GM19023 (cell line): Measurements from ENCODE around the gene NWD2.
A peak's percentile ranks its signal among the peaks of the same experiment; 100 is the strongest.

Experiments
- ATAC-seq: cut with Tn5 transposase; IDR thresholded peaks from one replicate; pipeline ENCODE4 v1.9.1; 2021; ENCODE audit warnings: mild to moderate bottlenecking, moderate library complexity; ENCODE audit not compliant: unreplicated experiment

NWD2 gene

DNA sequence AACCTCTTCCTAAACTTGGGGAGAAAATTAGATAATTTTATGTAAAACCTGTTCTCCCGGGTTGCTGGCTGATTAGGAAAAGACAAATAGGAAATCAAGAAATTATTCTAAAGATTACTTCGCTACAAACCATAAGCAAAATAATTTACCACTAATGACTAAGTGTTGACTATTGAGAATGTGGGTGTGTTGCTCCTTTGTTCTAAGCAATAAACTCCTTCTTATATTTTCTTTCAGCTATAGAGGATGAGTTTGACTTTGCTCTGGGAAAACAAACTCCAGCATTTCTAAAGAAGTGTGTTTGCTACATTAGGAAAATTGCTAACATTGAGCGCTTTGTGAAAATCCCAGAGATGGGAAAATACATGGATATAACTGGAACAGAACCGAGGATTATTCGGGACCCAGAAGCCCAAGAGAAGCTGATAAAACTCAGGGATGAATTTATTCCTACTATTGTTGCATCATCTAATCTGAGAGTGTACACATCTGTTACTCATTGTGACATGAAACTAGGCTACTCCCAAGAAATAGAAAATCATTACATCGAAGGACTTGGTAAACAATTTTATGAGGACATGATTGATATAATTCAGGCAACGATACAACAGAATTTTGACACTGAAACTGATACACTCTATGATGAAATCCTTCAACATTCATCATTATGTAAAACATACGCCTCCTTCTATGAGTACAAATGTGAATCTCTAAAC lies 194.2 kb downstream of the NWD2 start:
- no peak for ATAC-seq

DNA sequence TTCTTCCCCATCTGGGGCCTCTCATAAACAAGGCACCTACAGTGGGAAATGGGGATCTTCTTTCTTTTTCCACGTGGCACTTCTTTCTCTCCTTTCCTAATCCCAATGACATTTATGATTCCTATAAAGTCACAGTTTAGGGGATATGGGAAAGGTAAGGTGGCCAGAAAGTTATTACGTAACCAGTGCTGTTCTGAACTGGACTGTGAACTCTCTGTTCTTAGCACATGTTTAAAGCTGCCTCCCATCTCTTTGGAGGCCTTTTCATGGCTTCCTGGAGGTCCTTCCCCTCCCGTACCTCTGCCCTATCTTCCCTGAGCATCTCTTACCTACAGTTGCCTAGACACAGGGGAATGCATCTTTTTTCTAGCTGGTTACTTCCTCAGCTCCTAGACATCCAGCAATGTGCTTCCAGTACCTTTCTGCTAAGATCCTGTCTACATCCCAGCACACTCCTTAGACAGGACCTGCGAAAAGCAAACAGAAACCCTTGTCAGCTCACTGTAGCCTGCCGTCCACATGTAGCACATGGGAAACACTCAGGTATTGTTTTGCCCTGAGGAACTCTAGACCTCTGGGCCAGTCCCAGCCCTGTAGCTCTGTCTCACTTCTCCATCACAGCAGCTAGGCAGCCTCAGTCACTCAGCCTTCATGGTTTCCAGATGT lies 195.4 kb downstream of the NWD2 start:
- peak; percentile 54 for ATAC-seq

DNA sequence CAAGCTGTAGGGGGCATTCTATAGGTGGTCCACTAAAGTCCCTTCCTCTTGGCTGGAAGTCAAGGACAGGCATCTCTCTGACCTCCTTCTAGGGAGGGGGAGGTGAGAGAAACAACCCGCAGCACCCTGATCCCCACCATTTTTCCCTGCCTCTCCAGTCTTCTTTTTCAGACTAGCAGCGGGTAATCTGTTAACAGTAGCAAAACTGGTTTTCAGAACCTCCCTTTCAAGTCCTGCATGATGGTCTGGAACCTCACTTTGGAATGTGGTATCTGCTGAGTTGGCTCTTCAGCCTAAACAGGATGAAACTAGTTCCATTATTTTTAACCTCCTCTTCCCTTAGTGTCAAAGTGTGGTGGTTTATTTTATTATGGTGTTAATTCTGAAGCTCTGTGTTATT lies 196.0 kb downstream of the NWD2 start:
- no peak for ATAC-seq

DNA sequence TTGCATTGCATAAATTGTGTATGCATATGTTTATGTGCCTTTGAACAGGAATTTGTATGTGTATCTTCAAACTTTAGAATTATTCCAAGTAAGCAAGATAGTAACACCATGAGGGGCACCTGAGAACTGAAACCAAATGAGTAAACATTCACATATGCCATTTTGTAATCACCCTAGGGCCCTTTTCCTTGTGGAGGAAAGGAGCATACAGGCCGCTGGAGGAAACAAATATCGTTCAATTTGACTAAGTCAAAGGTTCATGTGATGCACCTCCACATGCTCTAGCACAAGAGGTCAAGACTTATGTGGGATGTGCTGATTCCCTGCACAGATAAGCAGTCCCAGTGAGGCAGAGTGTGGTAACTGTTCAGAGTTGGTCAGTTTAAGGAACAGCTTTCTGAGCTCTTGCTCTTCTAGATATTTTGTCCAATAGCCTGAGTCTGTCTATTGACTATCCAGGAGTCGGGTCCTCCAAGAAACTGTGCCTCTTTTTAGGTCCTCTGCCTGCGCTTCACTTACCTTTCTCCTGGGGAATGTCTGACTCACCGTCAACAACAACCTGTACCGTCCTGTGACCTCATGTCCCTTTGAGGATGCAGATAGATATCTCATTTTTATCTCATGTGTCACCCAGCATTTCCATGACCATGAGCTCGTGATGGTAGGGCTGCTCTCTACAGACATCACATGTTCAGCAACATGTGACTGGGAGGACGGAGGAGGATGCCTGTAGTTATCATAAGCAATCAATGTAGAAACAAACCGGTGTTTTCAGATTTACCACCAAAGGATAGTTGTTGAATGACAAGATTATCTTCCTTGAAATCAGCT lies 196.9 kb downstream of the NWD2 start:
- ATAC-seq, result no peak

DNA sequence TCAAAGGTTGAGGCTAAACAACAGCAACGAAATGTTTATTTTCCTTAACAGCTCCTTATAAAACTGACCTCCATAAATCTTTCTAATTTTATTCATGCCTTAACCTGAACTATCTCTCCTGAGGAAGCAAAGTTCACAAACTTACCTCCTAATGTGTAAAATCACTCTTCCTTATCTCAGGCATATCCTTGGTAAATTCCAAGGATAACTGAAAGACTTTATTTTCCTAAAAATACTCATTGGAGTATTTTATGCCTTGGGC lies 197.4 kb downstream of the NWD2 start:
- ATAC-seq, result no peak

DNA sequence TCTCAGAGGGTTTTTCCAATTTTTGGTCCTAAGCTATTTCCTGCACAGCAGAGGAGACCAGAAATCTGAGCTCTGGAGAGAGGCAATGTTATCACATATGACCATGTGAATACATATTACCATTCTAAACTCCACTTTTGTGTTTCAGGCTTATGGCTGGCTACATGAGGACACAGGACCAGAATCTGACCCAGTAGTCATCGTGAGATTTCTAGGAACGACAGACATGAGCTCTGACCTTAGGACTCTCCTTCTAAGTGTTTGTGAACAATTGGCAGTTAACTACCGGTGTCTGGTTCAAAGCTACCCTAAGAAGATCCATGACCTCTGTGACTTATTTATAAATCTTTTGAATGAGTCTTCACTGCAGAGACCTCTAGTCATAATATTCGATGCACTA lies 198.6 kb downstream of the NWD2 start:
- no peak for ATAC-seq

DNA sequence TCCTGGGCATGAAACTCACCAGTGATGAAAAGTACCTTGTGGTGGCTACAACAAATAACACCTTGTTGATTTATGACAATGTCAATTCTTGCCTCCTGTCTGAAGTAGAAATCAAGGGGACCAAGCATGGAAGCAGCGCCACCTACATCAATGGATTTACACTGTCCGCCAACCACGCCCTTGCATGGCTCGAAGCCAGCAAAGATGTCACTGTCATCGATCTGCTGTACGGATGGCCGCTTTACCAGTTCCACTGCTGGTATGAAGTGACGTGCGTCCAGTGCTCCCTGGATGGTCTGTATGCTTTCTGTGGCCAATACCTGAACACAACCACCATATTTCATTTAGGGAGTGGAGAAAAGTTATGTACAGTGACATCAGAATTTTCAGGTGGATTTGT lies 200.5 kb downstream of the NWD2 start:
- ATAC-seq, result no peak

DNA sequence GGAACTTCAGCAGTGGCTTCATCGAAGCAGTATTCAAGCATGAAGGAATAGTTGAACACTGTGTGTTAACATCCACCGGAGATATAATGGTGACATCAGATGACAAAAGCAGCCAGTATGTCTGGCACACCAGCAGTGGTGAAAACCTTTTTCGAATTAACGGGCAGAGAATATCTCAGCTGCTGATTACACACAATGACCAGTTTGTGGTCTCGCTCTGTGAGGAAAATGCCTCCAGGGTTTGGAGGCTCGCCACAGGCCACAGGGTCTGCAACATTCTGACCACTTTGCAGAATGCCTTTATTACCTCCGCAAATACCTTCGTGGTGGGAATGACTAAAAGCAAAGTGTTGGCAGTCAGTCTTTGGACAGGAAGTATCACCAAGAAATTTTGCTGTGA lies 201.5 kb downstream of the NWD2 start:
- no peak for ATAC-seq

DNA sequence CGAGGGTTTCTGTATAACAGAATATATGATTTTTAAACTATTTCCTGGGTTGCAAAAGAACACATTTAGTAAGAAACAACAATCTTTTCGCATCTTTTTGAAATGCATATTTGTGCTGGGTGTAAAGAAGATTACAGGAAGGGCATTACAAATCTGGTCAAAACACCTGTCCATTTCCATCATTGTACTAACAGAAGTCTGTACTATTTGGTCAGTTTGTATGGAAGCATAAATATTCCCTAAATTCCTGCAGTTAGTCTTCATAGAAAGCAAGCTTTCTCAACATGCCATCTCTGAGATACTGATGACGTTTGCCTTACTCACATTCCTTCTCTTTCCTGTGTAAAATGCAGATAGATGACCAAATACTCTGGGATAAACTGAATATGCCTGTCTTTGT lies 203.3 kb downstream of the NWD2 start:
- no peak for ATAC-seq

DNA sequence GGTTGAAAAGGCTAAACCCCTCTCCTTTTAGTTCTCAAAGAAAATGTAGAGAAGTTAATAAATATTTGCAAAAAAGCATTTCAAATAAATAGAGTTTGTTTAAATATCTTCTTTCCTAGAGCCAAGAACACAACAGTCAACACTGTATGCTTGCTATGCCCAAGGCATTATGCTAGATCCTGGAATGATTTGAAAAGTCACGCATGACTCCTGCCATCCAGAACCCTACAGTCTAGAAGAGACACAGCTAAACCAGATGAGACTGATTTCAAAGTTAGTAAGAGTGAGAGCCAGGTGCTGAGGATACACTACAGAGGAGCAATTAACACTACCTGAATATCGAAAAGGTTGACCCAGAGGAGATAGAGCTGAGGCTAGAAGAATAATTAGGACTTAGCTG lies 205.8 kb downstream of the NWD2 start:
- no peak for ATAC-seq

DNA sequence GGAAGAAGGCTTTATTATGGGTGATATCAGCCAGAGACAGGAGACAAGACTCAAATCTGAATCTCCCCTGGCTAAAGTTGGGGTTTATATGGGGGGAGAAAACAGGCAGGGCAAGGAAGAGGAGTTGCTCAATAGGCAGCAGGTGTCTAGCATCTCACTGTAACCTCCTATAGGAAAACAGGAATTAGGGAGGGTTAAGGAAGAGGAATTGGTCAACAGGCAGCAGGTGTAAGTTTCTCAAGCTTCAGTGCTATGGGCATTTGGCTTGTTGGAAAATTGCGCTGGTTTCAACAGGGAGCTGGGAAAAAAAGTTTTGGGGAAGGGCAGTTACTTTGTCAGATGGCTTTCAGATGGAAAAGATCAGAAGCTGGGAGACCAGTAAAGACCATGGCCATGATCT lies 206.4 kb downstream of the NWD2 start:
- ATAC-seq, result no peak

DNA sequence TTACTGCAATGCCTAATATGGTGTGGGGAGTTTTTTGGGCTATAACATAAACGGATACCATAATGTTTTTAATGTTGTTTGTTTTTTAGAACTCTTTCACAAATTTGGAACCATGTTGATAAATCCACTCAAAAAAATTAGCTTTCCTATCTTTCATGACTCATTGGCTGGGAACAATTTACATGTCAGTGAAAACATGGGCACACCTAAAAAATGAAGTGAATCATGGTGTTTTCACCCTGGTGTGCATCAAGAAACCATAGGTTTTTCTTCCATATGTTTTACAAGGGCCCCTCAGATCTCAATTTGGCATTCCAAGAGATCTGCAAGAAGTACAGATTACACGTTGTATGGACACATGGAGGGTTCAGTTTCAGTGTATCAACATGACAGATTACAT lies 207.1 kb downstream of the NWD2 start:
- no peak for ATAC-seq

DNA sequence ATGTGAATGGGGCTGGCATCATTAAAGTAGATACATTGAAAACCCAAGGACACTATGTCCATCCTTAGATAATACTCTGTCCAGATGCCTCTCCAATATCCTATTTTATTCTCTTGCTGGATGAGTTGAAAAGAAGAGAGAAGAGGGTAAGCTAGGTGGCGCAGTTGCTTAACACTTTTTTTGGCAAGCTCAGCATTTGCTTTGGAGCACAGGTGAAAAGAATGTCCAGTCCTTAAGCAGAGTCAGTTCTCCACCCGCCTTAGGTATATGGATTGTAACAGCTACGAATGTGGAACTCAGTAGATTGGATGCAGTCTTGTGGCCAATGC lies 208.4 kb downstream of the NWD2 start:
- peak; percentile 66 for ATAC-seq

DNA sequence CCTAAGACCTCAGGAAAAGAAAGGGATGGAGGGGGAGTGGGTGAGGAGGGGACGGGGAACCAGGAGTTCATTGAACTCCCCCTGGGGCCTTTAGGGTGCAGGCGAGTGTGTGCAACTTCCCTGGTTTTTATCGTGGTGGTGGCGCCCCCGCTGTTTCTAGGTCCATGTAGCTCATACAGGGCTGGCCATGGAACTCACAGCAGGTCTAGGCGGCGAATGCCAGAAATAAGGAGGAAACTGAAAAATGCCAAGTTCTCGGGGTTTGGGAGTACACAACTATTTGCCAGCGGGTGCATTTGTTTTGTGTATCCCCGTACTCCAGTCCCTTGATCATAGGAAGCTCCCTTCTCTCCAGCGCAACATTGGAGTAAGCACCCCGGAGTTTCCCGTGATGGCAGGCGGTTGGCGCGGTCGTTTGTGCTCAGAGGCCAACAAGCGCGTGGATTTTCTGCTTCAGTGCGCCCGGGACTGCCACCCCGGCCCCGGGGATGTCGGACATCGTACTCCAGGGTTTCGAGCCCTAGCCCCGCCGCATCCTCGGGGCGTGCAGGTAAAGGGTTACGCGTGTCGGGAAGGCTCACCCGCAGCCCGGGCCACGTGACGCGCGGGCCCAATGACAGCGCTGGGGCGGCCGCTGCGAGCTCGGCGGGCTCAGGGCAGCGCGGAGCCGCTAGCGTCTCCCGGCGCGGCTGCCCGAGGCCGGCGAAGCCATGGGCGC lies 208.9 kb downstream of the NWD2 start:
- peak; percentile 85 for ATAC-seq

DNA sequence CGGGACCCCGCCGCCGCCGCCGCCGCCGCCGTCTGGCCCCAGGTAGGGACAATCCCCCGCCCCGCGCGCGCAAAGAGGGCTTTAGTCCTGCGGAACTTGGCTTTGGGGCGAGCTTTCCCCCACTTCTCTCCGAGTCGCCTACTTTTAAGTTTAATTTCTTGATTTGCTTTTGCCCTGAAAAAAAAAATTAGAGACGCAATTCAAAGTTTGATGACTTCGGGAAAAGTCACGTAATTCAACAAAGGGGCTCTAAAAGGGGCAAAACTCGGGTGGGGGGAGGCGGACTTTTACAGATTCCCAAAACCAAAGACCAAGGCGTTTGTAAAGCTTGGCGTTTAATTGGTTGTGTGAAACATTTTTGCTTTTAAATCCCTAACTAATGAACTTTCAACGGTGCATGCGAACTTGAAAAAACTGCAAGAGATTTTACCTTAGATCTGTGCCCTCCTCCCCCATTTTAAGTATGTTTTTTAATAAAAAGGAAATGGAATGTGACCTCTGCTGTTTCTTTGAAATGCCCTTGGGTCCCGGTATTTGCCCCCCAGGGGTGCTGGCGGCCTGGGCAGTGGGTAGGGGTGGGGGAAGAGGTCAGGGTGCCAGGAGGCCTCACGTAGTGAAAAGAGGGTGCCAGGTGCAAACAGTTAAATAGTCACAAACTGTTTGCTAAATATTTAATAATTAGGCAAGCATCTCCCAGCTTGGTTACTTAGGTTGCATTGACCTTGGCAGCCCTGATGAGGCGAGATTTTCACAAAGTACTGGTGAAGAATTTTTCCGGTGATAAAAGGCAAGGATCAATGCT lies 209.7 kb downstream of the NWD2 start:
- ATAC-seq, result no peak

DNA sequence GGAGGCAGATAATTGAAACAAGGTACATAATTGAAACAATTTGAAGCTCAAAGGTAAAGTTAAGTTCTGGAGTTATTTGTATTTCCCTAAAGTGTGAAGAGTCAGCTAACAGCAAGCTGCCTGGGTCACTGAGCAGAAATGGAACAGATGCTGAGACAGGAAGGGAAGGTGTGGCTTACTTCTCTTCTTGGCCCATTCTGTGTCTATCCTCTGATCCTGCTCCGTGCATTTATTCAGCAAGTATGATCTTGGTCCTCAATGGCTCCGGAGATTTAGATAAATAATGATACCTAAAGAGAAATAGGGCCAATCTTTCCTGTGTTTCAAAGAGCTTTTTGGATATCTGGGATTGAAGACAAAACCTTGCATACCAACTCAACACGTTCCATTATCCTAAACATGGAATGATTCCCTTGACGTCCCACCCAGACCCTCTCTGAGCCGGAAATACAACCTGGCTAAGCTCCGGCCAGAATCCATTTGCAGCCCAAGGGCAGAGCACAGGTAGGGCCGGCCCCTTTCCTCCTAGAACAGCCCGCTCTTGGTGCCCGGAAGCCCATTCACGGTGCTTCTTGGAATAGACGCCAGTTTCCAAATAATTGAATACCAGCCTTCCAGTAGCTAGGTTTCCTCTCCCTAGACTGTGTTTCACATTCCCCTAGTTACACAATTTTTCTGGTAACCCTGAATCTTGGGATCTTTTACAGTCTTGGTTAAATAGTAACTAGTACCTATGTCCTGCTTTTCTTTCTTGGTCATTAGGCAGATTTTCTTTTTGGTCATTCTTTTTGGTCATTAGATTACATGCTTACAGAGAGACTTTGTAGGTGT lies 211.0 kb downstream of the NWD2 start:
- ATAC-seq, result no peak

DNA sequence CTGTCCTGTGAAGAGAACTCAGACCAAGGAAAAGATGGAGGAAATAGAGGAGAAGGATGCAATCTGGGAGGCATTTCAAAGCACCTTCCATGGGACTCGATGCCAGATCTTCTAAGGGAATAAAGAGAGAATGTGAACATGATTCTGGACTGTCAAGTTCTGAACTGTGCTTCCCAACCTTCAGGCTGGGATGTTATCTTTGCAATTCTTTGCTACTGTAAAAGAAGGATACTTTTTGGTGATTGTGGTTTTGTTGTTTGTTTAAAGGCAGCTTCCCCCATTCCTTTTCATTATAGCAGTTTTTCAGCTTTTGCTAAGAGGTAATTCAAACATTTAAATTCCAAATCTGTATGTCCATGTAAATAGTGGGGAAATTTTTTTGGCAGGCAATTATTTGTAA lies 217.3 kb downstream of the NWD2 start:
- no peak for ATAC-seq

DNA sequence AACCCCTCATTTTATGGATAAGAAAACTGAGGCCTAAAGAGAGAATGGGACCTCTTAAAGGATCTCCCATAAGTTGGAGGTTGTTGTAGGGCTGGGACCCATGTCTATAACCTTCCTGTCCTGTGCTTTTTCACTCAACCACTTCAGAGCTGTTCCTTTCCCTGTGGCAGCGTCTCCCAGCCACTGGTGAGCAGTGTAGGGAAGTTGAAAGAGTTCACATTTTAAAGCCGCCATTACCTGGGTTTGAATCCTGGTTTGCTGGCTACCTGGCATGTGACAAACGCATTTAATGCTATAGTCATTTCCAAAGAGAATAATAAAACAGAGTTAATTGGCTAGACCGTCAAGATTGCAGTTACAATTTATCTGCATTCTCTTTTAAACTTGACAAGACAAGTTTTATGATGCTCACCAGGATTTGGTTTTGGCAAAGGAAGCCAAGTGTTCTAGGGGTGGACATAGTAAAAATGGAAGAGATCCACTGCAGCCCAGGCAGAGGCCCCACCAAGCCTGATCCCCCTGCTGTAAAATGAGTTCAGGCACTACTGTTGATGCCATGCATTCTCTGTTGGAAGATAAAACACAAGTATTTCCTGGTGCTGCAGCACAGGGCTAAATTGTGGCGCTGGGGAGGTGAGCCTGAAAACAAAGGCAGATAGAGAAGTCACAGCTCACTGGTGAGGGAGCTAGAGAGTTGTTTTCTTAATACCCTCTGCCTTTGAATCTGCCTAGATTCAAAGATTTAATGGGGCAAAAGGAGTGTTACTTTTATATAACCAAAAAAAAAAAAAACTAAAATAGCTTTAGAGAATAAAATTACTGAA lies 218.7 kb downstream of the NWD2 start:
- ATAC-seq, result no peak
